OCI-LY3 (cell line): ENCODE measurements around the gene NHLH1.

Experiments used
- H2AFZ ChIP-seq: fragments of 200-600, 300-600 bp; shearing (Covaris generic); 2 replicates; pipeline ENCODE4 v1.6.0; 2014; ENCODE audit warnings: antibody characterized with exemption, low read depth, low read length
- H3K27ac ChIP-seq: fragments of 200-600, 300-600 bp; sonication (generic); 2 replicates; pipeline ENCODE4 v1.5.1; 2014; ENCODE audit warnings: mild to moderate bottlenecking, low read length, moderate library complexity, mixed read lengths
- H3K27me3 ChIP-seq: fragments of 200-600, 300-600 bp; sonication (generic); 2 replicates; pipeline ENCODE4 v1.6.1; 2014; ENCODE audit warnings: low read depth, low read length, mixed read lengths
- H3K36me3 ChIP-seq: fragments of 200-600, 300-600 bp; sonication (generic); replicated peaks from 2 replicates; pipeline ENCODE3; 2014; ENCODE audit warnings: low read depth, low read length, mixed read lengths
- H3K4me1 ChIP-seq: fragments of 300-600, 200-600 bp; sonication (generic); 2 replicates; pipeline ENCODE4 v1.6.1; 2014; ENCODE audit warnings: low read length, mixed read lengths
- H3K4me2 ChIP-seq: fragments of 200-600, 300-600 bp; sonication (generic); 2 replicates; pipeline ENCODE4 v1.6.1; 2014; ENCODE audit warnings: low read length, mixed read lengths
- H3K4me3 ChIP-seq: fragments of 300-600, 200-600 bp; sonication (generic); 2 replicates; pipeline ENCODE4 v1.5.1; 2014; ENCODE audit warnings: antibody characterized with exemption, mild to moderate bottlenecking, low read length, moderate library complexity
- H3K79me2 ChIP-seq: fragments of 300-600, 200-600 bp; shearing (Covaris generic); 2 replicates; pipeline ENCODE4 v1.6.1; 2014; ENCODE audit warnings: mild to moderate bottlenecking, low read length, mixed read lengths
- H3K9ac ChIP-seq: fragments of 300-600, 200-600 bp; shearing (Covaris generic); 2 replicates; pipeline ENCODE4 v1.6.0; 2014; ENCODE audit warnings: mild to moderate bottlenecking, low read length, moderate library complexity
- H3K9me3 ChIP-seq: fragments of 200-600, 300-600 bp; shearing (Covaris generic); 2 replicates; pipeline ENCODE4 v1.6.1; 2014; ENCODE audit warnings: low read length, mixed read lengths; ENCODE audit not compliant: insufficient read depth
- H4K20me1 ChIP-seq: fragments of 200-600, 300-600 bp; sonication (generic); 2 replicates; pipeline ENCODE4 v1.6.1; 2016; ENCODE audit warnings: low read length, mixed read lengths; ENCODE audit not compliant: insufficient read depth
- EZH2phosphoT487 ChIP-seq: fragments of 200-600 bp; shearing (Covaris generic); IDR thresholded peaks from 2 replicates; pipeline ENCODE4 v1.6.1; 2018; ENCODE audit warnings: antibody characterized with exemption, mixed run types, low read depth
- TF ChIP-seq, protein P1 (sequence below): fragments of 200-600, 300-600 bp; sonication (generic); IDR thresholded peaks from 2 replicates; pipeline ENCODE4 v1.5.1; 2014; ENCODE audit warnings: antibody characterized with exemption, low read length, low read depth

NHLH1 gene

DNA sequence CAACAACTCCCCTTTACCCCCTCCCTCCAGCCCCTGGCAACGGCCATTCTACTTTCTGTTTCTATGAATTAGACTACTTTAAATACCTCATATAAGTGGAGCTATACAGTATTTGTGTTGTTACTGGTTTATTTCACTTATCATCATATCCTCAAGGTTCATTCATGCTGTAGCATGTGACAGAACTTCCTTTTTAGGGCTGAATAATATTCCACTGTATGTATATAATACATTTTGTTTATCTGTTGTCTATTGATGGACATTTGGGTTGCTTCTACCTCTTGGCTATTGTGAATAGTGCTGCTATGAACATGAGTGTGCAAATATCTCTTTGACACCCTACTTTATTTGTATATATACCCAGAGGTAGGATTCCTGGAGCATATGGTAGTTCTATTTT lies 2.2 kb downstream of the NHLH1 start:
- no peak for TF ChIP-seq EZH2phosphoT487
- TF ChIP-seq, protein P1, sequence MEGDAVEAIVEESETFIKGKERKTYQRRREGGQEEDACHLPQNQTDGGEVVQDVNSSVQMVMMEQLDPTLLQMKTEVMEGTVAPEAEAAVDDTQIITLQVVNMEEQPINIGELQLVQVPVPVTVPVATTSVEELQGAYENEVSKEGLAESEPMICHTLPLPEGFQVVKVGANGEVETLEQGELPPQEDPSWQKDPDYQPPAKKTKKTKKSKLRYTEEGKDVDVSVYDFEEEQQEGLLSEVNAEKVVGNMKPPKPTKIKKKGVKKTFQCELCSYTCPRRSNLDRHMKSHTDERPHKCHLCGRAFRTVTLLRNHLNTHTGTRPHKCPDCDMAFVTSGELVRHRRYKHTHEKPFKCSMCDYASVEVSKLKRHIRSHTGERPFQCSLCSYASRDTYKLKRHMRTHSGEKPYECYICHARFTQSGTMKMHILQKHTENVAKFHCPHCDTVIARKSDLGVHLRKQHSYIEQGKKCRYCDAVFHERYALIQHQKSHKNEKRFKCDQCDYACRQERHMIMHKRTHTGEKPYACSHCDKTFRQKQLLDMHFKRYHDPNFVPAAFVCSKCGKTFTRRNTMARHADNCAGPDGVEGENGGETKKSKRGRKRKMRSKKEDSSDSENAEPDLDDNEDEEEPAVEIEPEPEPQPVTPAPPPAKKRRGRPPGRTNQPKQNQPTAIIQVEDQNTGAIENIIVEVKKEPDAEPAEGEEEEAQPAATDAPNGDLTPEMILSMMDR = no peak
- no peaks in the 10 kb centered on the region for H3K9me3 ChIP-seq
- H3K4me1 ChIP-seq = peaks cover 7% of the 10 kb centered on the region
- no peak overlapping the region for H3K4me3 ChIP-seq
- H3K36me3 ChIP-seq = no peaks in the 10 kb centered on the region
- H3K79me2 ChIP-seq = no peaks in the 10 kb centered on the region
- H3K4me2 ChIP-seq = no peak overlapping the region
- H3K27ac ChIP-seq = no peak overlapping the region
- H4K20me1 ChIP-seq = no peaks in the 10 kb centered on the region
- H3K27me3 ChIP-seq = no peaks in the 10 kb centered on the region
- H3K9ac ChIP-seq = no peak overlapping the region
- H2AFZ ChIP-seq = no peak overlapping the region

DNA sequence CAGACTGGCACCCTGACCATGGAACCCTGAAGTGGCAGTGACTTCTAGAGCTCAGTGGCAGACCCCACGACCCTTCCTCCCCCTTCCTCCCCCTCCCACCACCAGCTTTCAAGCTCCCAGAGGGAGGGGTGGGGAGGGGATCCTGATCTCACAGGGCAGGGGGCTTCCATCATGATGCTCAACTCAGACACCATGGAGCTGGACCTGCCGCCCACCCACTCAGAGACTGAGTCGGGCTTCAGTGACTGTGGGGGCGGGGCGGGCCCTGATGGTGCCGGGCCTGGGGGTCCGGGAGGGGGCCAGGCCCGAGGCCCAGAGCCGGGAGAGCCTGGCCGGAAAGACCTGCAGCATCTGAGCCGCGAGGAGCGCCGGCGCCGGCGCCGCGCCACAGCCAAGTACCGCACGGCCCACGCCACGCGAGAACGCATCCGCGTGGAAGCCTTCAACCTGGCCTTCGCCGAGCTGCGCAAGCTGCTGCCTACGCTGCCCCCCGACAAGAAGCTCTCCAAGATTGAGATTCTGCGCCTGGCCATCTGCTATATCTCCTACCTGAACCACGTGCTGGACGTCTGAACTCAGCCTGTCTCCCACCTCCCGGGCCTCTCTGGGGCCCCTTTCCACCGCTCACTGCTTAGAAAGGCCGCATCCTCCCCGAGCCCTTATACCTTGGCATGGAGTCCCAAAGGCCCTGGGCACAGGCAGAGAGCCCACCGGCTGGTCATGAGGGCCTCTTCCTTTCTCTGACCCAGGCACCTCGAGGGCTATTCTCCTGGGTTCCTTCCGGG lies 3.9 kb downstream of the NHLH1 start:
- no peak overlapping the region for H3K4me2 ChIP-seq
- no peak overlapping the region for H3K9ac ChIP-seq
- peaks cover 17% of the 10 kb centered on the region for H3K4me1 ChIP-seq
- H3K9me3 ChIP-seq = no peaks in the 10 kb centered on the region
- H3K79me2 ChIP-seq = no peaks in the 10 kb centered on the region
- TF ChIP-seq EZH2phosphoT487 = no peak
- TF ChIP-seq, protein P1 = no peak
- H3K4me3 ChIP-seq = no peak overlapping the region
- H4K20me1 ChIP-seq = no peaks in the 10 kb centered on the region
- H3K36me3 ChIP-seq = no peaks in the 10 kb centered on the region
- H3K27me3 ChIP-seq = no peaks in the 10 kb centered on the region
- H2AFZ ChIP-seq = no peak overlapping the region
- H3K27ac ChIP-seq = no peak overlapping the region

DNA sequence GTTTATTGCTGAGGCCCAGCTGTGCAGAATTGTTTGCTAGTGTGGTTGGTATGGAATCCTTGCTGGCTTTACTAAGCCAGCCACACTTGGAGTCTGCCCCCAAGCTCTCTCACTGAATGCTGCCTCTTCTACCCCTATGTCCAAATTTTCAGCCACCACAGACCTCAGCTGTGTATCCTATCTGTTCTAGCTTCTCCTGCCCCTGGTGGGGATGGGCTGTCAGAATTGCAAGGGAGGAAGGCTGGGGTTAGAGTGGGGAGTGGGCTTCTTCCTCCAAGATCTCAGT lies 4.4 kb downstream of the NHLH1 start:
- TF ChIP-seq, protein P1 = no peak
- TF ChIP-seq EZH2phosphoT487 = no peak
- Histone ChIP-seq H3K27me3 (no peaks in the 10 kb centered on the region), H4K20me1 (no peaks in the 10 kb centered on the region), H3K79me2 (no peaks in the 10 kb centered on the region), H3K4me3 (no peak overlapping the region), H3K27ac (no peak overlapping the region), H3K36me3 (no peaks in the 10 kb centered on the region), H2AFZ (no peak overlapping the region), H3K9me3 (no peaks in the 10 kb centered on the region), H3K4me2 (no peak overlapping the region), H3K4me1 (peaks cover 22% of the 10 kb centered on the region), H3K9ac (no peak overlapping the region)

DNA sequence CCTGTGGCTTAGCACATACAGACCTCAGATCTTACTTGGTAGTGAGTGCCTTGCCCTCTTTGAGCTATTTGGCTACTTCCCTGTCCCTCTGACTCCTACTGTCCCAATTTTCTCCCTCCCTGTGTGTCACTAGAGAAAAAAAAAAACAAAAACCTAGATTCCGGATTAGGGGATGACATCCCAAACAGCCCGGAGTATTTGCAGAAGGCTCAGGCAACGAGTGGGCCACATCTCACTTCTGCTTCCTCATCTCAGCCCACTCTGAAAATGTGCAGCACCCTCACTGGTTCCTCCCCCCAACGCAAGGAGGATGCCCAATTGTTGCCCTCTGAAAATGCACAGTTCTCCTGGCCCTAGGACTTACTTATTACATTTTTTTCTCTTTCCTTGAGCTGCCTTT lies 4.9 kb downstream of the NHLH1 start:
- H3K27ac ChIP-seq = no peak overlapping the region
- H3K36me3 ChIP-seq = no peaks in the 10 kb centered on the region
- TF ChIP-seq, protein P1 = no peak
- TF ChIP-seq EZH2phosphoT487 = no peak
- no peaks in the 10 kb centered on the region for H4K20me1 ChIP-seq
- H3K79me2 ChIP-seq = no peaks in the 10 kb centered on the region
- H3K9me3 ChIP-seq = no peaks in the 10 kb centered on the region
- H2AFZ ChIP-seq = no peak overlapping the region
- H3K4me3 ChIP-seq = no peak overlapping the region
- no peaks in the 10 kb centered on the region for H3K27me3 ChIP-seq
- no peak overlapping the region for H3K4me2 ChIP-seq
- H3K4me1 ChIP-seq = peaks cover 24% of the 10 kb centered on the region
- no peak overlapping the region for H3K9ac ChIP-seq
